Parathyroid adenoma (tissue), 2 donors: ENCODE measurements around the gene ATP8B1.
"Not testable (repeated sequence)": the region's sequence is repeated elsewhere in the genome, so short reads cannot be mapped to it uniquely, and the experiment has no call there.

Experiments used
- H2AFZ ChIP-seq: fragments of 300-600 bp; sonication (generic); one replicate; pipeline ENCODE4 v1.7.0; 2017; ENCODE audit warnings: antibody characterized with exemption, mild to moderate bottlenecking
- H3K27ac ChIP-seq: fragments of 300-600 bp; sonication (generic); one replicate; pipeline ENCODE4 v1.7.0; 2017
- H3K27me3 ChIP-seq: fragments of 300-600 bp; sonication (generic); one replicate; pipeline ENCODE4 v1.7.0; 2017; ENCODE audit warnings: low read length; ENCODE audit not compliant: control insufficient read depth, insufficient read depth
- H3K36me3 ChIP-seq: fragments of 300-600 bp; sonication (generic); one replicate; pipeline ENCODE4 v1.7.0; 2017; ENCODE audit warnings: low read length; ENCODE audit not compliant: control insufficient read depth, insufficient read depth
- H3K4me1 ChIP-seq: fragments of 300-600 bp; sonication (generic); one replicate; pipeline ENCODE4 v1.7.0; 2017; ENCODE audit warnings: control low read depth
- H3K4me2 ChIP-seq: fragments of 300-600 bp; sonication (generic); one replicate; pipeline ENCODE4 v1.7.0; 2017; ENCODE audit warnings: low read length
- H3K4me3 ChIP-seq: fragments of 300-600 bp; sonication (generic); one replicate; pipeline ENCODE4 v1.7.0; 2017; ENCODE audit warnings: low read depth, low read length
- H3K79me2 ChIP-seq: fragments of 300-600 bp; sonication (generic); one replicate; pipeline ENCODE4 v1.7.0; 2017; ENCODE audit warnings: control low read depth
- H3K9ac ChIP-seq: fragments of 300-600 bp; sonication (generic); one replicate; pipeline ENCODE4 v1.7.0; 2017; ENCODE audit warnings: mild to moderate bottlenecking
- H3K9me3 ChIP-seq: fragments of 300-600 bp; sonication (generic); one replicate; pipeline ENCODE4 v1.7.0; 2017; ENCODE audit warnings: low read length; ENCODE audit not compliant: control insufficient read depth
- TF ChIP-seq, protein P1 (sequence below): fragments of 300-600 bp; sonication (generic); IDR thresholded peaks from one replicate; pipeline ENCODE4 v1.7.0; 2017; ENCODE audit warnings: antibody characterized with exemption, mild to moderate bottlenecking
- donor health status: primary hyperparathyroidism.

The ATP8B1 gene

DNA sequence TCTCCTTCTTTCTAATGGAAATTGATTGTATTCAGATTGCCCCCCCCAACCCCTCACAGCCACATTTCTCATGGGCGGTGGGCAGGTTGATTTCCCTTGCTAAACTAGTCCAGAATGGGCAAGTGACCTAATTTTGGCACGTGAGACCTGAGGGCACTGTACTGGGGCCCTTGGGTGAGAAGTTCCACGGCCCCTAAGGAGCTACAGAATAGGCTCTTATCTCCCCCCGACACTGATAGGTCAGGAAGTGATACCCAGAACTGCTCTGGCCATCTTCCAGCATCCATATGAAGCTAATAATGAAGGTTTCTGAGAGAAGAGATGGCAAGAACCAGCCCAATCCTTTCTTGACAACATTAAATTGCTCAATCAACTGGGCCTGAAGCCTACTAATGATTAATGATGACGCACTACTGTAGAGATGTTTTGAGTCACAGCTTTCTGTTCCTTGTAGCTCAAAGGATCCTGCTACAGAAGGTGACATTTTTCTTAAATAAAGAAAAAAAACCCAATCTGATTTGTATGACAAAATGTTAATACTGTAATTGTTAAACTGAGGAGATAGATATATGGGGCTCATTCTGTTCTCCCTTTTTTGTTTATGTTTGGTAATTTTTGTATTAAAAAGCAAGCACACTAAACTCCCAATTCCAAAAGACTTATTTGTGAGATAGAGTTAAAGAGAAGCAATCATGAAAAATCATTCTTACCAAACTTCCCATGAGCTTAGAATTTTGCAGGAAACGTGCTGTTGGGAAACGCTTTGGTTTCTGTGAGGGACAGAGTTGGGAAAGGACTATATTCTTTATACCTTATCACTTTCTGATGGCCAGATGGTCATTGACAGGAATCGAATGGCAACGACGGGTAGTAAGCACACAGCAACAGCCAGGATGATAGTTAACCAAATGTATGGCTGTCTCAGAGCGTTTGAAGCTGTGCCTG is 153.3 kb downstream of the ATP8B1 start:
- Histone ChIP-seq H3K36me3 (no peaks in the 10 kb centered on the region), H3K79me2 (no peaks in the 10 kb centered on the region), H3K27me3 (no peaks in the 10 kb centered on the region), H2AFZ (no peak overlapping the region), H3K4me2 (no peak overlapping the region), H3K27ac (no peak overlapping the region), H3K9me3 (no peaks in the 10 kb centered on the region), H3K4me3 (no peak overlapping the region), H3K4me1 (no peaks in the 10 kb centered on the region), H3K9ac (no peak overlapping the region)
- TF ChIP-seq, protein P1, sequence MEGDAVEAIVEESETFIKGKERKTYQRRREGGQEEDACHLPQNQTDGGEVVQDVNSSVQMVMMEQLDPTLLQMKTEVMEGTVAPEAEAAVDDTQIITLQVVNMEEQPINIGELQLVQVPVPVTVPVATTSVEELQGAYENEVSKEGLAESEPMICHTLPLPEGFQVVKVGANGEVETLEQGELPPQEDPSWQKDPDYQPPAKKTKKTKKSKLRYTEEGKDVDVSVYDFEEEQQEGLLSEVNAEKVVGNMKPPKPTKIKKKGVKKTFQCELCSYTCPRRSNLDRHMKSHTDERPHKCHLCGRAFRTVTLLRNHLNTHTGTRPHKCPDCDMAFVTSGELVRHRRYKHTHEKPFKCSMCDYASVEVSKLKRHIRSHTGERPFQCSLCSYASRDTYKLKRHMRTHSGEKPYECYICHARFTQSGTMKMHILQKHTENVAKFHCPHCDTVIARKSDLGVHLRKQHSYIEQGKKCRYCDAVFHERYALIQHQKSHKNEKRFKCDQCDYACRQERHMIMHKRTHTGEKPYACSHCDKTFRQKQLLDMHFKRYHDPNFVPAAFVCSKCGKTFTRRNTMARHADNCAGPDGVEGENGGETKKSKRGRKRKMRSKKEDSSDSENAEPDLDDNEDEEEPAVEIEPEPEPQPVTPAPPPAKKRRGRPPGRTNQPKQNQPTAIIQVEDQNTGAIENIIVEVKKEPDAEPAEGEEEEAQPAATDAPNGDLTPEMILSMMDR = no peak

DNA sequence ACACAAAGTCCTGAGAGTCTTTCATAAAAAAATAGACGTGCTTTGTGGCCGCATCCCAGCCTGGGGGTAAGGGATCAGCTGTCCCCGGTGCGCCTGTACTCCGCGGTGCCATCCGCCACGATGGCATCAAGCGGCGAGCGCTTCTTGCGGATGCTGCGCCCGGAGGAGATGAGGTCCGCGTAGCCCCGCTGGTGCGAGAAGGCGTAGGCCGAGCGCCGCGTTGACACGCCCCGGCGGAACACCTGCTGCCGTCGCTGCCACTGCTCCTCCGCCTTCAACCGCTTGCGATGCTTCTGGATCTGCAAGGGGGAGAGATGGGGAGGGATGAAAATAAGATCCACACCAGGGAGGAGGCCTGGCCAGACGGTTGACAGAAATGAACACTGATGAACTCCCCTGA is 154.7 kb downstream of the ATP8B1 start:
- Histone ChIP-seq H3K27ac (no peak overlapping the region), H3K4me2 (no peak overlapping the region), H3K79me2 (no peaks in the 10 kb centered on the region), H3K4me1 (no peaks in the 10 kb centered on the region), H3K27me3 (no peaks in the 10 kb centered on the region), H3K4me3 (no peak overlapping the region), H3K9me3 (no peaks in the 10 kb centered on the region), H2AFZ (no peak overlapping the region), H3K9ac (no peak overlapping the region), H3K36me3 (no peaks in the 10 kb centered on the region)
- TF ChIP-seq, protein P1 = no peak

DNA sequence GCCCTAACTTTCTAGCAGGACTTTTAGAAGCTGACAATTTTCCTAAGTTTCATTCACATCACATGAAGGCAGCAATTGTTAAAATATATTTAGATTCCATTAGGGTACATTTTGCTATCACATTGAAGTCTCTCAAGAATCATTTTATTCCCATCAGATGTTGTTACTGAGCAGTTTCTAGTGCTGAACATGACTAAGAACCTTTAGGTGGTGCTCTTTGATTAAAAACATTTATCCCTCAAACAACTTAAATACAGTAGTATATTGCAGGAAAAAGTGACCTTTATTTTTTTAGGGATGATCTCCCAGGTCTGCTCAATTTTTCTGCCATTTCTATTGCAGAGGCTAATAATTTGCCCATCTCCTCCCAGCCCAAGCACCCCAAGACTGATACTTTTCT is 158.6 kb downstream of the ATP8B1 start:
- H3K4me1 ChIP-seq = no peaks in the 10 kb centered on the region
- no peak overlapping the region for H3K4me3 ChIP-seq
- H3K79me2 ChIP-seq = no peaks in the 10 kb centered on the region
- no peak overlapping the region for H3K4me2 ChIP-seq
- no peak overlapping the region for H2AFZ ChIP-seq
- no peak overlapping the region for H3K9ac ChIP-seq
- no peaks in the 10 kb centered on the region for H3K36me3 ChIP-seq
- H3K9me3 ChIP-seq = no peaks in the 10 kb centered on the region
- TF ChIP-seq, protein P1 = no peak
- no peaks in the 10 kb centered on the region for H3K27me3 ChIP-seq
- H3K27ac ChIP-seq = no peak overlapping the region

DNA sequence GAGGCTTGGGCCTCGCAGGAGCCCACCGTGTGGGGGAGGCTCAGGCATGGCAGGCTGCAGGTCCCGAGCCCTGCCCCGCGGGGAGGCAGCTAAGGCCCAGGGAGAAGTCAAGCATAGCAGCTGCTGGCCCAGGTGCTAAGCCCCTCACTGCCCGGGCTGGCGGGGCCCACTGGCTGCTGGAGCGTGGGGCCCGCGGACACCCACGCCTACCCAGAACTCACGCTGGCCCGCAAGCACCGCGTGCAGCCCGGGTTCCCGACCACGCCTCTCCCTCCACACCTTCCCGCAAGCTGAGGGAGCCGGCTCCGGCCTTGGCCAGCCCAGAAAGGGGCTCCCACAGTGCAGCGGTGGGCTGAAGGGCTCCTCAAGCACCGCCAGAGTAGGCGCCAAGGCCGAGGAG is 159.4 kb downstream of the ATP8B1 start:
- H3K4me3 ChIP-seq, H3K9ac ChIP-seq, H3K9me3 ChIP-seq, H3K79me2 ChIP-seq, H3K4me1 ChIP-seq, H3K4me2 ChIP-seq, H3K36me3 ChIP-seq, H2AFZ ChIP-seq, H3K27ac ChIP-seq, H3K27me3 ChIP-seq: not testable (repeated sequence)

DNA sequence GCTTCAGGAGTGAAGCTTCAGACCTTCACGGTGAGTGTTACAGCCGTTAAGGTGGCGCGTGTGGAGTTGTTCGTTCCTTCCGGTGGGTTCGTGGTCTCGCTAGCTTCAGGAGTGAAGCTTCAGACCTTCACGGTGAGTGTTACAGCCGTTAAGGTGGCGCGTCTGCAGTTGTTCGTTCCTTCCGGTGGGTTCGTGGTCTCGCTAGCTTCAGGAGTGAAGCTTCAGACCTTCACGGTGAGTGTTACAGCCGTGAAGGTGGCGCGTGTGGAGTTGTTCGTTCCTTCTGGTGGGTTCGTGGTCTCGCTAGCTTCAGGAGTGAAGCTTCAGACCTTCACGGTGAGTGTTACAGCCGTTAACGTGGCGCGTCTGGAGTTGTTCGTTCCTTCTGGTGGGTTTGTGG is 160.7 kb downstream of the ATP8B1 start:
- H3K36me3 ChIP-seq, H3K9ac ChIP-seq, H3K79me2 ChIP-seq, H3K9me3 ChIP-seq, H3K4me2 ChIP-seq, H3K4me3 ChIP-seq, H3K4me1 ChIP-seq, H2AFZ ChIP-seq, H3K27ac ChIP-seq, H3K27me3 ChIP-seq: not testable (repeated sequence)
